Activated naive CD8-positive, alpha-beta T cell treated with anti-CD3 and anti-CD28 coated beads, Interleukin-2, amount 10 ng/mL, durations not matched to agents 7 days and 5 days (primary cell): ENCODE measurements around the gene KIAA0825. TPM values are rescaled to one million over a fixed set of nuclear protein-coding genes. Genes with fewer than 3 reads are reported as not detected.

ENCODE experiments used
- ATAC-seq: fragments of 150-1000 bp; cut with Tn5 transposase; one replicate; pipeline ENCODE4 v1.10.0; 2021; ENCODE audit warnings: low read depth, moderate library complexity
- POLR2A ChIA-PET: fragments of 350-600 bp; sonication (Branson Sonifier 250); formaldehyde crosslinking; loops from one replicate; lab custom pipeline; 2021; ENCODE audit warnings: antibody characterized with exemption; lab: Charles Lee
- DNase-seq: peaks from one replicate; pipeline ENCODE4 v3.0.0; 2021
- H3K27ac Mint-ChIP-seq: one replicate; pipeline ENCODE4 v1.8.0; 2022; ENCODE audit warnings: mild to moderate bottlenecking, mixed read lengths
- H3K27me3 Mint-ChIP-seq: one replicate; pipeline ENCODE4 v1.8.0; 2022; ENCODE audit warnings: mild to moderate bottlenecking, moderate library complexity, mixed read lengths
- H3K36me3 Mint-ChIP-seq: one replicate; pipeline ENCODE4 v1.8.0; 2021; ENCODE audit warnings: mild to moderate bottlenecking, mixed read lengths
- H3K4me1 Mint-ChIP-seq: one replicate; pipeline ENCODE4 v1.8.0; 2021; ENCODE audit warnings: mixed read lengths
- H3K4me3 Mint-ChIP-seq: one replicate; pipeline ENCODE4 v1.8.0; 2022; ENCODE audit warnings: mild to moderate bottlenecking, moderate library complexity, mixed read lengths
- H3K9me3 Mint-ChIP-seq: one replicate; pipeline ENCODE4 v1.8.0; 2021; ENCODE audit warnings: mixed read lengths
- total RNA-seq, 2 experiments: library from RNA; stranded (reverse); gene quantifications; one replicate each; pipeline ENCODE4 v1.2.3, GENCODE V29; 2021

The KIAA0825 gene
- total RNA-seq, 2 experiments from 2014 or later = 1.9 to 2.2 TPM

DNA sequence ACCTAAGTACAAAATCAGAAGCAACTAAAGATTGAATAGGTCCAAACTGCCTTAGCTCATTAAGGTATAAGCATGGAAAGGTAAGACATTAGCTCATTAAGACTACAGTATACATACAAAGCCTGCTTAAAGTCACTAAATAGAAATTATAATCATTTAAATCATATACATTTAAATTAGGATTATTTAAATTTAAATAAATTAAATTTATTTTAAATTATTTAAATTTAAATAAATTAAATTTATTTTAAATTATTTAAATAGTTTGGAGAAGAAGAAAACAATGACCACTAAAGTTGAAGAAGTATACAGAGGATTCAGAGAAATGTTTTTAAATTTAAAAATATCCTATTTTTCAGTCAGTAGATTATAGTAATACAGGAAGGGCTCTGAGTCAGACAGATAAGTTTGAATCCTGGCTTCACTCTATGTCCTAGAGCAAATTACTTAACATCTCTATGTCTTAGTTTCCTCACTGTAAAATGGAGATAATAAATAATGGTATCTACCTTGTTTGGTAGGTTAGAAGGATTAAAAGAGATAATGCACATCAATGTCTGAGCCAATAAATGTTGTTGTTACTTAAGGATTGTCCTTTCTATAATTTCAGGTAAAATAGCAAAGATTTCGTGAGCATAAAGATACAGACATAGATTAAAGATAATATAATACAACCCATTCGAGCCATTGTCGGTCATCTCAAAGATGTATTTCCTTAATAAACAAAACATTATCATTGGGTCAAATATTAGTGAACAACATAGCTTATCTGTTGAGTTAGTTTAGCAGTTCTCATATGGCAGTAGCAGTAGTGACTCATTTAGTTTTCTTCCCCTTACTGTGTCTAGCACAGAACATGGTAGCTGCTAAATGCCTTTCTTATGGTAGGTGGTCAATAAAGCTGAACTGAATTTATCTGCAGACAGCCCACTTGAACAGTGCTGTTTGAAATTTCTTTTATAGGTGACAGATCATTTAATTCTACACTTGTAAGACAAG is 100.6 kb downstream of the KIAA0825 start:
- H3K4me1 Mint-ChIP-seq = no peaks in the 10 kb centered on the region
- no peaks in the 10 kb centered on the region for H3K9me3 Mint-ChIP-seq
- DNase-seq (no peak), ATAC-seq (no peak)
- H3K4me3 Mint-ChIP-seq = no peak overlapping the region
- POLR2A ChIA-PET = no interaction called here
- no peak overlapping the region for H3K27ac Mint-ChIP-seq
- H3K36me3 Mint-ChIP-seq = no peaks in the 10 kb centered on the region
- H3K27me3 Mint-ChIP-seq = no peaks in the 10 kb centered on the region

DNA sequence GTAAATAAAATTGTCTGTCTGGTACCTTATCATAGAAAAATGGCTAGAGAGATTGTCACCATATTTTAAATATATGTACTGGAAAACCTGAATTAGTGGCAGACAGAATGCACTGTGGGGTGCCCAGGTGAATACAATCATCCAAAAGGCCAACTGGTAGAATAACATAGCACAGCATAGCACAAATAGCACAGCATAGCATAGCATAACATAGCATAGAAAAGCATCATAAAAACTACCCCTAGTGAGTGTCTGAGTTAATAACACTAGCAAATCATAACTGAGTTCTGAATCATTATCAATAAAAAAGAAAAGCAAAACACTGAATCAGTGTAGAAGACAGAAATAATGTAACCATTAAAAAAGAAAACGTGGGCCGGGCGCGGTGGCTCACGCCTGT is 102.3 kb downstream of the KIAA0825 start:
- no peaks in the 10 kb centered on the region for H3K4me1 Mint-ChIP-seq
- DNase-seq (no peak), ATAC-seq (no peak)
- no peaks in the 10 kb centered on the region for H3K27me3 Mint-ChIP-seq
- POLR2A ChIA-PET = no interaction called here
- no peaks in the 10 kb centered on the region for H3K36me3 Mint-ChIP-seq
- H3K9me3 Mint-ChIP-seq = no peaks in the 10 kb centered on the region
- no peak overlapping the region for H3K4me3 Mint-ChIP-seq
- no peak overlapping the region for H3K27ac Mint-ChIP-seq

DNA sequence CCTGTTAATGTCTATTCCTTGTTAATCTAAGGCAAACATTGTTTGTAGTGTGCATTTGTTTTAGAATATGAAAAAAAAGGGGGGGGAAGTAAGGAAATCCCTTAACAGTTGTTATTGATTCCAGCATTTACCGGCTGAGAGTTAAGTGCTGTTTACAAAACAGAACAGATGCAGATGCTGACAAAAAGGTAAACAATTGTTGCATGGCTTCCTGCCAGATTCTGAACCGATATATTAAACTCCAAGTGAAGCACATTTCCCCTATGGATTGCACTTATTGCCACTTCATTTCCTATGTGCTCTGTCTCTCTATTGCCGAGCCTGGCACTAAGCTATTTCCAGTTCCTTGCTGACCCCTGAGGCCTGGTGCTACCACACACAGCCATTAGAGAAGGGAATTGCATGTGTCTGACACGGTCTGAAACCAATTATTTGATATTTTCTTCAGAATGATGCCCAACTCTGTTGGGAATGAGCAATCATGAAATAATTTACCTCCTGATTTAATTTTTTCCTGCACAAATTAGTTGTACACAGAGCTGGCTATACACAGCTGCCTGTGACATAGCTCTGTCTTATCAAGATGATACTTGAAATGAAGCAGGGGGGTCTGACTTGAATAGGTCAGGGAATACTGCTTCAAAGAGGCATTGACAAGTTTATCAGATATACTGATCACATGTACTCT is 109.8 kb downstream of the KIAA0825 start:
- POLR2A ChIA-PET = no interaction called here
- H3K27ac Mint-ChIP-seq = no peak overlapping the region
- no peaks in the 10 kb centered on the region for H3K36me3 Mint-ChIP-seq
- no peak overlapping the region for H3K4me3 Mint-ChIP-seq
- no peaks in the 10 kb centered on the region for H3K9me3 Mint-ChIP-seq
- no peaks in the 10 kb centered on the region for H3K4me1 Mint-ChIP-seq
- H3K27me3 Mint-ChIP-seq = no peaks in the 10 kb centered on the region
- ATAC-seq (no peak), DNase-seq (no peak)

DNA sequence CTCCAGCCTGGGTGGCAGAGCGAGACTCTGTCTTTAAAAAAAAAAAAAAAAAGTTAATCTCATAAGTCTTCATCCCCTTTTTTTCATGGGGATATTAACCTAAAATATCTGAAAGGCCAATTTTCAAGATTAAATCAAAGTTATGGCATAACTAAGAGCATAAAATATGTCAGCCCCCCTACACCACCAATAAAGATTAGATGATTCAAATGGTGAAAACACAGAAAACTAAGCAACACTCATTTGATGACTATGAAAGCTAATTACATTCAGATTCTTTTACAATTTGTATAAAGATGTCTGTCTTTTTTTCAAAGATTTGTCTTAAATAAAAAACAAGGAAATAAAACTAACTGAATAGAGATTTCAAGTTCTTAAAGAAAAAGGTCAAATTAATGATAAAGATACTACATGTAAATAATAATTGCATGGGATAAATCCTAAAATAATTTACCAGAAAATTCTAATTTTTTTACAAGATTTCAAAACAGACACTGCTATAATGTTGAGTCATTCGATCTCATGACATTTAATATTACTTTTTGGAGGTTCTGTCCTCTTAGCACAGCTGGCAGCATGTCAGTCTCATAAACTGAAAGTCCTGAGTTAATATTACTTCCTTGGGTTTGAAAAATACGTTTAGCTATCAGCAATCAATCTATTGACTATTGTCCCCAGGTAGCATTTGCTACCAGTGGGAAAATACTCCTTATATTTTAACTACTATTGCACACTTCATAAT is 112.9 kb downstream of the KIAA0825 start:
- no peak for ATAC-seq
- POLR2A ChIA-PET = no interaction called here

DNA sequence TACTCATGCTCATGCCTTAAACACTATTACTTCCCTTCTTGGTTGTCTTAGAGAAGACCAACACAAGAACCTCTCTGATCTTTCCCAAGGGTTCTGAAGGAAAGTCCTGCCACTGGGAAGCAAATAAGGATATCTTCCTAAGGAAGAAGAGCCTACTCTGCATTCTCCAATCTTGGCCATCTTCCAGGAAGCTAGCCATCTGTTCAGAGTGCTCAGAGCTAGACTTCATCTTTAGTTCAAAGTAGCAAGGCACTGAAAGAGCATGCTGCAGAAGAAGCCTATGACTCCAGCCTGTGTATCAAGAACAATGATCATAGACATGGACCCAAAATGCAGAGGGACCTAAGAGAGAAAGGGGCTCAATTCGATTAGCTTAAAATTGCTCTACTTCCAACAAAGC is 114.7 kb downstream of the KIAA0825 start:
- H3K27me3 Mint-ChIP-seq = no peaks in the 10 kb centered on the region
- H3K4me1 Mint-ChIP-seq = peaks cover 3% of the 10 kb centered on the region
- no peak for ATAC-seq
- H3K4me3 Mint-ChIP-seq = no peak overlapping the region
- DNase-seq = no peak
- no peak overlapping the region for H3K27ac Mint-ChIP-seq
- H3K36me3 Mint-ChIP-seq = no peaks in the 10 kb centered on the region
- H3K9me3 Mint-ChIP-seq = no peaks in the 10 kb centered on the region
- POLR2A ChIA-PET = no interaction called here

More for the DNA sequence above, 112.9 kb downstream of the KIAA0825 start:
- H3K27ac Mint-ChIP-seq = no peak overlapping the region
- H3K36me3 Mint-ChIP-seq = no peaks in the 10 kb centered on the region
- no peak overlapping the region for H3K4me3 Mint-ChIP-seq
- no peak for DNase-seq
- no peaks in the 10 kb centered on the region for H3K9me3 Mint-ChIP-seq
- H3K4me1 Mint-ChIP-seq = no peaks in the 10 kb centered on the region
- no peaks in the 10 kb centered on the region for H3K27me3 Mint-ChIP-seq

DNA sequence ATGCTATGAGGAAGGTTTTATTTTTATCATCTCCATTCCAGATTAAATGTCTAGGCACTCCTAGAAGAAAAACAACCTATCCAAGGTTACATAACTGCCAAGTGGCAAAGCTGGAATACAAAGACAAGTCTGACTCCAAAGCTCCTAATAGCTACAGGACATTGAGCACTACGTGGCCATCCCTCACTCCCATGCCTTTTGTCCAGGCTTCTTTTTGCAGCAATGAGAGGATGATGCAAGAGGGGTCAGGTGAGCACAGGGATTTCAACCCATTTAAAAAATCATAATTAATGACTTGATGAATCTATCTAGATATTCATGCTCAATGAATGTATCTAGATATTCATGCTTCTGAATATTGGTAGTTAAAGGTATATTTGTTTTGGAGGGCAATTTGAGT is 117.0 kb downstream of the KIAA0825 start:
- POLR2A ChIA-PET = no interaction called here
- H3K4me3 Mint-ChIP-seq = no peak overlapping the region
- H3K36me3 Mint-ChIP-seq = no peaks in the 10 kb centered on the region
- no peaks in the 10 kb centered on the region for H3K9me3 Mint-ChIP-seq
- no peak overlapping the region for H3K27ac Mint-ChIP-seq
- H3K4me1 Mint-ChIP-seq = peaks cover 3% of the 10 kb centered on the region
- no peaks in the 10 kb centered on the region for H3K27me3 Mint-ChIP-seq
- no peak for ATAC-seq
- DNase-seq = no peak

DNA sequence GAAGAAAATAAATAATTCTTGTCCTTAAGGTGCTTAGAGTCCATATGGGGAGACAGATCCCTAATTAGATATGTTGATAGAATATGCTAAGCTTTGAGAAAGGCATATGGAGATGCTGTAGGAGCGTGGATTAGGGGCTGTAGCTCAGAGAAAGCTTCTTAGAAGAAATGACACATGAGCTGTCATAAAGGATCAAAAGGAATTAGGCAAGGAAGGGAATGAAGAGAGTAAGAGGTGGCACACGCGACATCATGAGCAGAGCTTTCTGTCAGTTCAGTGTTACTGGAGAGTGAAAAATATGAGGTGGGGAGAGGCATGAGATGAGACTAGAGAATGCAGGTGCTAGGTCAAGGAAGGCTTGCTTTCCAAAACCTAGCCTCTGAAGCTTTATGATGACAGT is 118.6 kb downstream of the KIAA0825 start:
- POLR2A ChIA-PET = no interaction called here

DNA sequence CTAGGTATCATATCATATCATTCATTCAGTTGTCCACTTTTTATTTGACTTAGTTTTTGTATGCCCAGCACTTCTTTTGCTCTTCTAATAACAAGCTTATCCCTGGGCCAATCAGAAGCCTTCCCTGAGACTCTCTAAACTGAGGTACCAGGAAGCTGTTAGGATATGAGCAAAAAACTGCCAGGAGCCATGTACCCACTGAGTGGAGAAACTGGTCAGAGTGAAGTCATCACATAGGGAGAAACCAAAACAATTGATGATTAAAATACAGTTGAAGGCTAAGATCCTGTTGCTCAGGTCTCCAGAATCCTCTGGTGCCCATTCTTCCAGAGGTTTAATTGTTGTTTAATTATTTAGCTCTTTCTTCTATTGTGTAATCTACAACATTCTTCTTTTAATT is 120.2 kb downstream of the KIAA0825 start:
- Mint-ChIP-seq H3K9me3 (no peaks in the 10 kb centered on the region), H3K27me3 (no peaks in the 10 kb centered on the region), H3K27ac (no peak overlapping the region), H3K36me3 (no peaks in the 10 kb centered on the region), H3K4me1 (peaks cover 3% of the 10 kb centered on the region), H3K4me3 (no peak overlapping the region)
- POLR2A ChIA-PET = no interaction called here
- DNase-seq = no peak
- ATAC-seq = no peak

More for the DNA sequence above, 118.6 kb downstream of the KIAA0825 start:
- H3K4me1 Mint-ChIP-seq = peaks cover 3% of the 10 kb centered on the region
- no peaks in the 10 kb centered on the region for H3K9me3 Mint-ChIP-seq
- no peak overlapping the region for H3K27ac Mint-ChIP-seq
- no peaks in the 10 kb centered on the region for H3K27me3 Mint-ChIP-seq
- H3K4me3 Mint-ChIP-seq = no peak overlapping the region
- DNase-seq (no peak), ATAC-seq (no peak)
- H3K36me3 Mint-ChIP-seq = no peaks in the 10 kb centered on the region

DNA sequence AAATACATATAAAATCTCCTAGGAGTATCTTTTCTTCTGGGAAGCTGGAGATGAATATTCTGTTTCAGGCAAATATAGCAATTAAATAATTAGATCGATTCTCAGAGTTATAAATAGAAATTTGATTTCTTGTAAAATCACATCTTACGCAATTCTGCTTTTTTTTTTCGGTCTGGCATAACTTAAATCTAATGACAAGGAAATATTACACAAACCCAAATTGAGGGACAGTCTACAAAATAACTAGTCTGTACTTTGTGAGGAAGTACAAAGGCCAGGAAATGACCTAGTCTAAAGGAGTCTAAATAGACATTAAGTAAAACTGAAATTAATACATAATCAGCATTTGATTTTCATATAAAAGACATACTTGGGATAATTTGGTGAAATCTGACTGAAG is 133.3 kb downstream of the KIAA0825 start:
- Mint-ChIP-seq H3K27me3 (no peaks in the 10 kb centered on the region), H3K27ac (no peak overlapping the region), H3K4me3 (no peak overlapping the region), H3K36me3 (no peaks in the 10 kb centered on the region), H3K9me3 (no peaks in the 10 kb centered on the region), H3K4me1 (no peaks in the 10 kb centered on the region)
- ATAC-seq = no peak
- POLR2A ChIA-PET = no interaction called here
- DNase-seq = no peak

DNA sequence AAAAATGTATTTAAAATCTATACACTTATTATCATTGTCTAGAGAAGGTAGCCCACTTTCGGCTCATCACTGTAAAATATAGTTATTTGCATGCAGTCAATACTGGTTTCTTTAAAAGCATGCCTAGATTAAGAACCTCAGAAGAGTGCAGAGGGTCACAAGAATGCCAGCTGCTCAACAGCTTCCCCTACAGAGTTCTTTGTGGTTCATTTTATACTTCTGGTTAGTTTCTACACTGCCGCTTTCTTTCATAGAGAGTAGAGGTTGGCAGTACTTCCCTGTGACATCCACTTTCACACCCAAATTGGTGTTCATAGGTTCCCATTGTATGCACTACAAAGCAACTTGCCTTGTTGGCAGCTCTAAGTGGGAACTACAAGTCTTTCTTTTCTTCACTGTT is 137.3 kb downstream of the KIAA0825 start:
- Mint-ChIP-seq H3K36me3 (no peaks in the 10 kb centered on the region), H3K4me1 (no peaks in the 10 kb centered on the region), H3K27ac (no peak overlapping the region), H3K9me3 (no peaks in the 10 kb centered on the region), H3K4me3 (no peak overlapping the region), H3K27me3 (no peaks in the 10 kb centered on the region)
- POLR2A ChIA-PET = no interaction called here
- ATAC-seq = no peak
- no peak for DNase-seq

DNA sequence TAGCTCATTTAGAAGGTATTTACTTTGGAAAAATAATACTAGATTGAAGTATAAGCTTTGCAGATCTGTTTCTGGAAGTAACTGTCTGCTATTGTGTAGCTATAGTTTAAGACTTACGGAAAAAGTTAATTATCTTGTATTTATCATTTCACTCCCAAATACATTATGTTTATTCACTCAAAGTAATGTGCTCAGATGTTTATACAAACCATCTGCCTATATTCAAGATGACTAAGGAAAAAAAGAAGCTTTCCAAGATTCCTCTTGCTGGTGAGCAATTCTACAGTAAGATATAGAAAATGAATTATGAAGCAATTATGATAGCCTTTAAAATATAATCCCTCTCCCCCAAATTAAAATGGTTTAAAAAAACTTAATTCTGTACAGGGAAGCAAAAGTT is 137.9 kb downstream of the KIAA0825 start:
- Mint-ChIP-seq H3K36me3 (no peaks in the 10 kb centered on the region), H3K4me3 (no peak overlapping the region), H3K9me3 (no peaks in the 10 kb centered on the region), H3K27me3 (no peaks in the 10 kb centered on the region), H3K27ac (no peak overlapping the region), H3K4me1 (no peaks in the 10 kb centered on the region)
- POLR2A ChIA-PET = no interaction called here
- no peak for ATAC-seq
- no peak for DNase-seq

DNA sequence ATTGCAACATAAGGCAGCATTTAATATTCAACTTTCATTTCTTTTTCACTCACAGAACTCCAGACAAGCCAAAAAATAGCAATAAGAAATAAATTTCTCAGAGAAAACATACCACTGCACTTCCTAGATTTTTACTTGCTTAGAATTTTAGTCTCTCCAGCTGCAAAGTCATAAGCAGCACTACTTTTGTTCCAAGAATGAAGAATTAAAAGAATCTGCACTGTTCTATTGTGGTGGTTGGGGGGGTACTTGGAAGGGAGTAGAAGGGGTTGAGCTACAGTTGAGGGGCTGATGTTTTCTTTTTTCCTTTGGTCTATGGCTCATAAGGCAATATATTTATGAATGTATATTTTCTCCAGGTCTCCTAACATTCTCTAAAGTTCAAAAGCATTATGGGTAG is 144.5 kb downstream of the KIAA0825 start:
- Mint-ChIP-seq H3K9me3 (no peaks in the 10 kb centered on the region), H3K4me3 (no peak overlapping the region), H3K27ac (no peak overlapping the region), H3K4me1 (no peaks in the 10 kb centered on the region), H3K36me3 (no peaks in the 10 kb centered on the region), H3K27me3 (no peaks in the 10 kb centered on the region)
- DNase-seq (no peak), ATAC-seq (no peak)
- POLR2A ChIA-PET = no interaction called here

DNA sequence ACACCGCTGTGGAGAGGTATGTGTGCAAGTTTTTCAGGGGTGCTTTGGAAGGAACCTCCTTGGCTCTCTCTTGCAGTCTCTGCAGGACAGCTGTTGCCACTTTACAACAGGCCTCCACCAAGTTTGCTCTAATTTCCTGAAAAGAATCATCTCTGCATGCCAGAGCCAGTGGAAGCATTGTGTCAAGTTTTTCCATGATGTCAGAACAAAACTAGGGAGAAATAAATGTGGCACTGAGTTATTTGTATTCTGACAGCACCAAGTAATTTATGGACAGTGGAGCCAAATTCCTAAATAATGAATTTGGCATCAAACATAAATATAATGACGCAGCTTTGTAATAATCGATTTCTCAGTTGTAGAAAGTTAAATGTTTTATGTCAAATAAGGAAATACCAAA is 146.9 kb downstream of the KIAA0825 start:
- no peak for DNase-seq
- Mint-ChIP-seq H3K27me3 (no peaks in the 10 kb centered on the region), H3K4me1 (no peaks in the 10 kb centered on the region), H3K4me3 (no peak overlapping the region), H3K9me3 (no peaks in the 10 kb centered on the region), H3K36me3 (no peaks in the 10 kb centered on the region), H3K27ac (no peak overlapping the region)
- POLR2A ChIA-PET = no interaction called here
- ATAC-seq = no peak
